Bronchial smooth muscle cell (primary cell): ENCODE measurements around the gene MRRF. TPM values are rescaled to one million over a fixed set of nuclear protein-coding genes. Genes with fewer than 3 reads are reported as not detected.

ENCODE experiments used
- total RNA-seq: library from RNA; depleted of rRNA; stranded (reverse); fragments of >200 nt; gene quantifications from 2 replicates; pipeline ENCODE4 v1.2.1, GENCODE V29; 2014

The MRRF gene, protein sequence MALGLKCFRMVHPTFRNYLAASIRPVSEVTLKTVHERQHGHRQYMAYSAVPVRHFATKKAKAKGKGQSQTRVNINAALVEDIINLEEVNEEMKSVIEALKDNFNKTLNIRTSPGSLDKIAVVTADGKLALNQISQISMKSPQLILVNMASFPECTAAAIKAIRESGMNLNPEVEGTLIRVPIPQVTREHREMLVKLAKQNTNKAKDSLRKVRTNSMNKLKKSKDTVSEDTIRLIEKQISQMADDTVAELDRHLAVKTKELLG
- total RNA-seq: 26.5 and 28.5 TPM in 2 replicates

DNA sequence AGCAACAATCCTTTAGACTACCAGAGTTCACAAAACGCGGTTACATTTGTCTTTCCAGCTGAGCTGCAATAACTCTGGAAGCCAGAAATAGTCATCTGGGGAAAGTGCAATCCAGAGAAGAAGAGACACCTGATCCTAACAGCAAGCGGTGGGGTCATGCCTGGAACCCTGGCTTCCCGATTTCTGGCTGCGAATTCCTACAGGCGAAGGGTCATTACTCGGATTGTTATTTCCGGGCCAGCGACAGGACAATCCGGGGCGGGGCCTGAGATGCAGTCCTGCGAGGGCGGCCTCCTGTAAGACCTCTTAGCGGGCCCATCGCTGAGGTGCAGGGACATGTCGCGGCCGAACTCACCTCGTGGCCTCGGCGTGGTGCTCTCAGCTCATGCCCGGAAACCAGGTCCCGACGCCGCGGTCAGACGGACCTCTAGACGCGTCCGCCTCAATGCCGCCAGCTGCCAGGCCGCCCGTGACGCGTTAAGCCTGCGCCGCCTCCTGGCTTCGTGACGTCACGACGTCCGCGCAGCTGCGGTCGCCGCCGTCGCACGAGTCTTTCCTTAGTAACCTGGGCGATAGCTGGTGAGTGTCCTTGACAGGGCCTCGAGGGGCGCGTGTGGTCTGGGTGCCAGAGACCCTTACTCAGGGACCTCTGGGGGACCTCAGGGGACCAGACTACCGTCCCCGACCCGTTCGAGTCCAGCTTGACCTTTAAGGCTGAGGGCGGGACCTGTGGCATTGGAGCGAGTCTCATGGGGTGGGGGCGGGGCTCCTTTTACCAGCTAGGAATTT, at the start of gene MRRF, which contains the start of gene RBM18:
MRRF (plus strand) TSS at position 523 of the 789 bp plus-strand sequence. CDS start 6,010 bp downstream, outside the sequence.
RBM18 (minus strand) TSS at position 481 of the 789 bp plus-strand sequence. CDS start 3,348 bp downstream, outside the sequence.

DNA sequence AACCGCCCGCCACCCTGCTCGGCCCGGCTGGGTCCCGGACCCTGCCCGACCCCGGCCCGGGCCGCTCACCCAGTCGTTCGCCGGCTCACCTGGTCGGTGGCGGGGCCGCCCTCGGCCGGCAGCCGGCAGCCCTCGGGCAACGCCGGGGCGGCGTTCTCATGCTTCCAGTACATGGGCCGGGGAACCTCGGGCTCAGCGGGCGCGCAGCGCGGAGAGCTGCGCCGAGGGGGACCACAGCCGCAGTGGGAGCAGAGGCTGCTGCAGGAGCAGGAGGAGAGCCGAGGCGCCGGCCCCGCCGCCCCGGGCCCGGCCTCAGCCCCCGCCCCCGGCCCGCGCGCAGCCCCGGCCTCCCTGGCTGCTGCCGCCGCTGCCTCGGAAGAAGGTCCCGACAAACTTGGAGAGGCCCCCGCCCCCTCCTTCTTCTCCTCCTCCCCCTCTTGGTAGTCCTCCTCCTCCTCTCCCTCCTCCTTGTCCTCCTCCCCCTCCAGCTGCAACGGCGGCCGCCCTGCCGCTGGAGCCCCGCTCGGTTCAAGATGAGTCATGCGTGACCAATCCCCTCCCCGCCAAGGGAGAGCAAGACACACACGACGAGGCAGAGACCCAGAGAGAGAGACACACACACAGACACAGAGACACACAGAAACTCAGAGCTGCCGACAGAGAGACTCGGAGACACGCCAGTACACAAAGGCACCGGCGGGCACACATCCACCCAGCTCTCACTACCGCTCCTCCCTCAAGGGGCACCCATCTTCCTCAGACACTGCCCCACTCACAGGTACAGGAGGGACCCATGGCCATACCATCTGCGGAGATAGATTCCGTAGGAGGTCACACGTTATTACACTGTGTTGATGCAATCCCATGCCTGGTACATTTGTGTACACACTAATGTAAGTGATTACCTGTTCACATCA, 35.9 kb upstream of the MRRF start, which contains the start of gene LHX6:
LHX6 (minus strand) TSS at position 390 of the 917 bp plus-strand sequence; CDS start at position 173, 217 bp downstream.

DNA sequence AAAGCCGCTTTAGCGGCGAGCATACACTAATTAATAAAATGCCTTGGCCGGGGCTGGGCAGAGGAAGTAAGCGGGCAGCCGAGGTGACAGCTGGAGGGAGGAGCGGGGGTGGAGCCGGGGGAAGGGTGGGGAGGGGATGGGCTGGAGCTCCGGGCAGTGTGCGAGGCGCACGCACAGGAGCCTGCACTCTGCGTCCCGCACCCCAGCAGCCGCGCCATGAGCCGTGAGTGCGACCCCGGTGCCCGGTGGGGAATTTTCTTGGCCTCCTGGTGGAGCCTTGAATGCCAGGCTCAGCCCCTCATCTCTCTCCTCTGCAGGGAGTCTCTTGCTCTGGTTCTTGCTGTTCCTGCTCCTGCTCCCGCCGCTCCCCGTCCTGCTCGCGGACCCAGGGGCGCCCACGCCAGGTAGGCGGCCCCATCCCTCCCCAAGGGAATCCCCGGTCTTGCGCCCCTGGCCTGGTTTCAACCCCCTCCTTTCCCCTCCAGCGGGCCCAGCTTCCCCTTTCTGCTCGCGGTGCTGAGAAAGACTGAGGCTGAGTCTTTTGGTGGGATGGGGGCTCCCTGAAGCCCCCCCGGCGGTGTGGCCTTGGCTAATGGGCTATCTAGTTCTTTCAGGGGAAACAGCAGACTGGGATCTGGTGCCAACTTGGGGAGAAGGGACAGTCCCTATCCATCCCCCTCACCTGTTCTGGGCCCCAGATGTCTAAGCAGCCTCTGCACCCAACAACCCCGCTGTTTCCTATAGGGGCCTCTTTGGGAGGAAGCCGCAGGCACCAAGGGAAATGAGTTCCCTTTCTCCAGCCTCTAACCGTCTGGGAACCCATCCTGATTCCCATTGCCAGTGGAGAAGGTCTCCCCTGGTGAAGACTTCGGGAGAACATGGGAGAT, 106.4 kb downstream of the MRRF start, which contains the start of gene PTGS1:
PTGS1 (plus strand) TSS at position 156 of the 887 bp plus-strand sequence; CDS start at position 217, 61 bp downstream.

Other genes with a start within 250 kb of the MRRF start
- gene TTLL11, start 171.6 kb upstream of the MRRF start, total RNA-seq: 2.5 and 3.6 TPM in 2 replicates
- 31.5 and 36.8 TPM in 2 replicates for gene NDUFA8, start 105.1 kb upstream of the MRRF start, total RNA-seq
- 0.60 TPM in 1 of 2 replicates, not detected in the other for gene MORN5, start 105.0 kb upstream of the MRRF start, total RNA-seq
- not detected in 2 replicates for gene LHX6, start 35.9 kb upstream of the MRRF start, total RNA-seq
- 5.8 and 7.1 TPM in 2 replicates for gene RBM18, start within 50 bp of the MRRF start, total RNA-seq
- 18.6 and 26.4 TPM in 2 replicates for gene PTGS1, start 106.1 kb downstream of the MRRF start, total RNA-seq
- not detected in 2 replicates for gene OR1J1, start 213.0 kb downstream of the MRRF start, total RNA-seq
- gene OR1J2, start 245.9 kb downstream of the MRRF start, total RNA-seq: not detected in 2 replicates